Glomerular visceral epithelial cell (primary cell): ENCODE results near the gene THEM5.
"Not testable (repeated sequence)": the region's sequence is repeated elsewhere in the genome, so short reads cannot be mapped to it uniquely, and the experiment has no call there.

Experiments
- DNase-seq: peaks from one replicate; pipeline ENCODE4 v3.0.0-alpha.2; 2016; ENCODE audit errors: extremely low spot score

Gene THEM5, protein sequence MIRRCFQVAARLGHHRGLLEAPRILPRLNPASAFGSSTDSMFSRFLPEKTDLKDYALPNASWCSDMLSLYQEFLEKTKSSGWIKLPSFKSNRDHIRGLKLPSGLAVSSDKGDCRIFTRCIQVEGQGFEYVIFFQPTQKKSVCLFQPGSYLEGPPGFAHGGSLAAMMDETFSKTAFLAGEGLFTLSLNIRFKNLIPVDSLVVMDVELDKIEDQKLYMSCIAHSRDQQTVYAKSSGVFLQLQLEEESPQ

DNA sequence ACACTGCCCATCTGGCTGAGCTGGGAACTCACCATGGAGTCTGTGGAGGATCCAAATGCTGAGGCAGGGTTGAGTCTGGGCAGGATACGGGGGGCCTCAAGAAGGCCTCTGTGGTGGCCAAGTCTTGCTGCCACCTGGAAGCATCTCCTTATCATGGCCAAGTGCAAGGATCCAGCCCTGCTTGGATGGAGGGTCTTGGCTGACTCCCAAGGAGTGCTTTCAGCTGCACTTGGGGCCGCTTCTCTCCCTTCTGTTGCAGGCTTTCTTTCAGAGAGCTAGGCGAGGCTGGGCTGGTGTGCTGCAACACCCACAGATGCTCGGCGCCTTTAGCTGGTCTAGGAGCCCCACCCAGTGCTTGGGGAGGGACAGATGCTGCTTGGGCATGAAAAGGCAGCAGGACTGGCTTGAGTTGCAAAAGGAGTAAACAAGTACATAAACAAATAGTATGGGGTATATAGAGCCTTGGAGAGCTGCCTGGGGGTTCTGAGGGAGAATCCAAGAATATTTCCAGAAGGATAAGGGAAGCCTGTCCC lies at the start of gene THEM5:
Gene THEM5 (minus strand): TSS at position 302 of the 533 bp plus-strand sequence. CDS start 147 bp downstream, at position 155.
- DNase-seq: no peak

DNA sequence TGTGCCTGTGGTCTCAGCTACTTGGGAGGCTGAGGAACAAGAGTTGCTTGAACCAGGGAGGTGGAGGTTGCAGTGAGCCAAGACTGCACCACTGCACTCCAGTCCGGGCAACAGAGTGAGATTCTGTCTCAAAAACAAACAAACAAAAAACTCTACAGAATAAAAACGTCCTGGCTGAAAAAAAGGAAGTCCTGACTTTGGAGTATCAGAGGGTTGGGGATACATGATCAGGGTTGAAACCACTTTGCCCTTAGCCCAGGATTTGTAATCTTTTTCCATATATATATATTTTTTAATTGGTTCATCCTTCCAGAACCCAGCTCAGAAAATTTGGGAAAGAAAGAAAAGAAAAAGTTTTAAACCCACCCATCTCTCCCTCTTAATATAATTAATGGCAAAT lies 49.3 kb upstream of the THEM5 start:
- DNase-seq: no peak

DNA sequence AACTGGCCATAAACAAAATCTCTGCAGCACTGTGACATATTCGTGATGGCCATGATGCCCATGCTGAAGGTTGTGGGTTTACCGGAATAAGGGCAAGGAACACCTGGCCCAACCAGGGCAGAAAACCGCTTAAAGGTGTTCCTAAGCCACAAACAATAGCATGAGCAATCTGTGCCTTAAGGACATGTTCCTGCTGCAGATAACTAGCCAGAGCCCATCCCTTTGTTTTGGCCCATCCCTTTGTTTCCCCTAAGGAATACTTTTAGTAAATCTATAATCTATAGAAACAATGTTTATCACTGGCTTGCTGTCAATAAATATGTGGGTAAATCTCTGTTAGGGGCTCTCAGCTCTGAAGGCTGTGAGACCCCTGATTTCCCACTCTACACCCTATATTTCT lies 47.3 kb upstream of the THEM5 start:
- not testable (repeated sequence) for DNase-seq

DNA sequence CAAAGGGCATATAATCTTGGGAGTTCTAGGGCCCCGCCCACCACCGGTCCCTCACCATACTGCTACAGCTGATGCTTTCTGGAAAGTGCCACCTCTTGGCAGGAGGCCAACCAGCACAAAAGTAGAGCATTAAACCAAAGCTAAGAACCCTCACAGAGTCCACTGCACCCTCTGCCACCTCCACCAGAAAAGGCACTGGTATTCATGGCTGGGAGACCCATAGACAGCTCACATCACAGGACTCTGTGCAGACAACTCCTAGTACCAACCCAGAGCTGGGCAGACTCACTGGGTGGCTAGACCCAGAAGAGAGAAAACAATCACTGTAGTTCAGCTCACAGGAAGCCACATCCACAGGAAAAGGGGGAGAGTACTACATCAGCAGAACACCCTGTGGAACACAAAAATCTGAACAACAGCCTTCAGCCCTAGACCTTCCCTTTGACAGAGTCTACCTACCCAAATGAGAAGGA lies 45.0 kb upstream of the THEM5 start:
- DNase-seq: peak; percentile 19

DNA sequence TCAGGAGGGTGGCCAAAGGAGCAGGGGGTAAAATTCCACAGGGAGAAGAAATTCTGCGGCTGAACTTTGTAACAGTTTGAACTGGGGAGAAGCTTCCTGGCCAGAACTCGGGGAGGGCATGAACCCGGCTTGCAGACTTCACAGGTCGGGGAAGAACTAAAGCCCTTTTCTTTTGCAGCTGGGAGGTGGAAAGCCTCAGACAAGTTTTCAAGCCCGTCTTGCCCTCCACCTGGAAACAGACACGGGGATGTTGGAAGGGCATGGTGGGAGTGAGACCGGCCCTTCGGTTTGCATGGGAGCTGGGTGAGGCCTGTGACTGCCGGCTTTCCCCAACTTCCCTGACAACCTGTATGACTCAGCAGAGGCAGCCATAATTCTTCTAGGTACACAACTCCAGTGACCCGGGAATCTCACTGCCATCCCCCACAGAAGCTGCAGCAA lies 44.5 kb upstream of the THEM5 start:
- DNase-seq: peak; percentile 15

DNA sequence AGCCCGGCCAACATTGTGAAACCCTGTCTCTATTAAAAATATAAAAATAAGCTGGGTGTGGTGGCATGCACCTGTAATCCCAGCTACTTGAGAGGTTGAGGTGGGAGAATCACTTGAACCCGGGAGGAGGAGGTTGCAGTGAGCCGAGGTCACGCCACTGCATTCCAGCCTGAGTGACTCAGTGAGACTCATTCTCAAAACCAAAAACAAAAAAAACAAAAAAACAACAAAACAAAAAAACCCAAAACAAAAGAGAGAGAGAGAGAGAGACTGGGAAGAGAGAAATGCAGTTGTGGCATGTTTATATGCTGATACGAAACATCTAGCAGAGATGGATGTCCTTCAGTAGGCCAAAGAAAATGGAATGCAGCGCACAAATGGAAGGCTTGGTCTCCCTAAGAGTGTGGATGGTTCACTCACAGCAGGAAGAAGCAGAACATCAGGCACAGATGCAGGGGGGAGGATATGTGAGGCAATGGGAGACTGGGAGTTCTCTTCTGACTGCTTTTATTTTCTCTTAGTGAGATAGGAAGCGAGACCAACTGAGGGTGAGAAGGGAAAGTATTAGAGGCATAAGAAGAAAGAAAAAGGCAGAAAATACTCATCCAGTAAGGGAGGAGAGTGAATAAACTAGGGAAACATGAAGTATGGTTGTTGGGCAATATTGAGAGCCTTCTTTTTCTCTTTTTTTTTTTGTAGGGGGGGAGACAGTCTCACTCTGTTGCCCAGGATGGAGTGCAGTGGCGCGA lies 39.8 kb upstream of the THEM5 start:
- DNase-seq: no peak

DNA sequence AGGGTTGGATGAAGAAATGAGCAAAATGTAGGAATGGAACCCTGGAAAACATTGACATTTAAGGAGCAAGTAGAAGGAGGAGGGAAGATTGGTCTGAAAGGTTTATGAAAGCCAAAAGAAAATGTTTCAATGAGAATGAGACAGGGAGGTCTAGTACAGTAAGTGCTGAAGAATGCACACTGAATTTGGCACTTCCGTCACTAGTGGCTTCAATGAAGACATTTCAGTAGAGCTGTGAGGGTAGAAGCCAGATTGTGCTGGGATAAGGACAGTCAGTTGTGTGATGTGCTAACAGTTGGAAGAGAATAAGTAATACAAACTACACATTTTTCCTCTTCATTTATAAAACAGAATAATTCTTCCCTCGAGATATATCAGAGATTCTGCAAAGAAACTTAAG lies 38.7 kb upstream of the THEM5 start:
- no peak for DNase-seq

DNA sequence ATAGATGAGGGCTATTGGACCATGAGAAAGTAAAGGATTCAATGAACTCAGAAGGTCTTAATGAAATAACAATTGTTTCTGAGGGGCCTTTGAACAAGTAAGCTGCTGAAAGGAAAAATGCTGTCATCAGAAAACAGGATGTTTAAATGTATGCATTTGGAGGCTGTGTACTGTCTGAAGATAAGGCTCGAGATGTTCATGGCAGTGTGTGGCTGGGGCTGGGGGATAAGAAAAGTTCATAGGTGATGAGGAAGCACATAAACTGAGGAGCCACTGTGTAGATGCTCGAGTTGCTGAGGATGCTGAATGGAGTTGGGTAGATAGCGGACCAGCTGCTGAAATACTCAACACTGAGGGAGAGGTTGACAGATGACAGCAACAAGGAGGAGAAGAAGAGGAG lies 38.0 kb upstream of the THEM5 start:
- DNase-seq: no peak

DNA sequence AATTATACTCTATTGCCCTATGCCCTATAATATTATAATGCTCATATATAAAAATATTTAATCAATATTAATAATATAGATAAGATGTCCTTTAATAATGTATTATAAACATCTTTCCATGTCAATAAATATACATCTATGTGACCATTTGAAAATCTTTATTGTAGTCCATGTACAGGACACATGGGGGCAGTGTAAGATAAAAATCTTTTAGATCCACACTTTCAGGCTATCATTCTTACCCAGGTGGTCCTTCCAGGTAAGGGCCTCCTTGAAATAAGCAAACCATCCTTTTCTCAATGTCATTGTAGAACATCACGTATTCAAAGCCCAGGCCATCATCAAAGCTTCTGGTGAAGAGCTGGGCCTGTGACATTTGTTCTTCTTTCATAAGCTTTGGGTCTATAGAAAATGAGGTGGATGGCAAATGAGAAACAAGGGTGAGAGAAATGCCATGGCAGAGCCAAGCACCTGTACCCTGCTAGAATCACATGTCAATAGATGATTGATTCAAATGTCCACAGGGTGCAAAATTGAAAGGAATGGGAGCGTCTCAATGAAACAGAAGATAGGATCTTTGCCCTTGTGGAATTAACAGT lies 35.6 kb upstream of the THEM5 start:
- no peak for DNase-seq

DNA sequence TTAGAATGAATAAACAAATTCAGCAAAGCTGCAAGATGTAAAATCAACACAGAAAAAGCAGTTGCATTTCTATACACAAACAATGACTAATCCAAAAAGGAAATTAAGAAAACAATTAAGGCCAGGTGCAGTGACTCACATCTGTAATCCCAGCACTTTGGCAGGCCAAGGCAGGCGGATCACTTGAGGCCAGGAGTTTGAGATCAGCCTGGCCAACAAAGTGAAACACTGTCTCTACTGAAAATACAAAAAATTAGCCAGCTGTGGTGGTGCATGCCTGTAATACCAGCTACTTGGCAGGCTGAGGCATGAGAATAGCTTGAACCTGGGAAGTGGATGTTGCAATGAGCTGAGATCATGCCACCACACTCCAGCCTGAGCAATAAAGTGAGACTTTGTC lies 33.5 kb upstream of the THEM5 start:
- DNase-seq: no peak

DNA sequence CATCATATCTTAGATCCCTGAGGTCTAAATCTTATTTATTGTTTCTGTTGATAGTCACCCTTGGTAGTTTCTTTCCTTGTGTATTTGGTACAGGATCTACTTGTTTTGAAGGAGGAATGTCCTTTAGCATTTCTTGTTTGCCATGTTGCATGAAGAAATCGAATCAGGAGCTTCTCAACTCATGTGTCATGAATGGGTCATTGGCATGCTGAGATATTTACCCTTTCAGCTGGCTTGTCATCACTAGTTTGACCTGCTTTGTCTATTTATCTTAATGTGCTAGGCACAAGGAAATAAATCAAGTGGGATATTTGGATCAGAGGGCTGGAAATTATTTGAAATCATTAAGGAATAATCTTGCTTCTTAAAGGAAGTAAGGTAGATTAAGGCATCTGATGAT lies 32.0 kb upstream of the THEM5 start:
- no peak for DNase-seq

DNA sequence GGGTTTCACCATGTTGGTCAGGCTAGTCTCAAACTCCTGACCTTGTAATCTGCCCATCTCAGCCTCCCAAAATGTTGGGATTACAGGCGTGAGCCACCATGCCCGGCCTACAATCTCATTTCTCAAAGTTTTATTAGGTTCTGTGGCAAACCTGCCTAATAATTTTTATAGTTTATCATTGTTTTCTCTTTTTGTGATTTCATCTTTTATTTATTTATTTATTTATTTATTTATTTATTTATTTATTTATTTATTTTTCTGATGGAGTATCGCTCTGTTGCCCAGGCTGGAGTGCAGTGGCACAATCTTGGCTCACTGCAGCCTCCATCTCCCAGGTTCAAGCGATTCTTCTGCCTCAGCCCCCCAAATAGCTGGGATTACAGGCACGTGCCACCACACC lies 31.4 kb upstream of the THEM5 start:
- not testable (repeated sequence) for DNase-seq

DNA sequence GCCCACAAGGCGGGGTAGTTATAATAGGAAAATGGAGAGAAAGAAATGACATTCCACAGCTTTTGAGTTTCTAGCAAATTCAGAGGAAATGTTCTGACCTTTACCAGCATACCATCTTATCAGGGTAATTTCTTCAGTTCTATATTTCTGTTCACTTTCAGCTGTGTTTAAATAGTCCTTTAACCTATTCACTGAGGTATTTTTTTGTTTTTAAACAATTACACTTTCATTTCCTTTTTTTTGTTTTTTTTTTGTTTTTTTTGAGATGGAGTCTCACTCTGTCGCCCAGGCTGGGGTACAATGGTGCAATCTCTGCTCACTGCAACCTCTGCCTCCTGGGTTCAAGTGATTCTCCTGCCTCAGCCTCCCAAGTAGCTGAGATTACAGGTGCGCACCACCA lies 30.9 kb upstream of the THEM5 start:
- not testable (repeated sequence) for DNase-seq

DNA sequence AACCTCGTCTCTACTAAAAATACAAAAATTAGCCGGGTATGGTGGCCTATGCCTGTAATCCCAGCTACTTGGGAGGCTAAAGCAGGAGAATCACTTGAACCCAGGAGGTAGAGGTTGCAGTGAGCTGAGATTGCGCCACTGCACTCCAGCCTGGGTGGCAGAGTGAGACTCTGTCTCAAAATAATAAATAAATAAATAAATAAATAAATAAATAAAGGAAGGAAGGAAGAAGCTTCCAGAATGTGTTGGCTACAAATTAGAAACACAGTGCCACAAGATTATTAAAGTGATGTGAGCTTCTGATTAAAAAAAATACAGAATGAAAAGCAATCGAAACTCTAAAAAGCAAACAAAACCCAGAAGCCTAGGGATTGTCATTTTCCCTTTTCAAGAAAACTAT lies 30.4 kb upstream of the THEM5 start:
- DNase-seq: not testable (repeated sequence)

DNA sequence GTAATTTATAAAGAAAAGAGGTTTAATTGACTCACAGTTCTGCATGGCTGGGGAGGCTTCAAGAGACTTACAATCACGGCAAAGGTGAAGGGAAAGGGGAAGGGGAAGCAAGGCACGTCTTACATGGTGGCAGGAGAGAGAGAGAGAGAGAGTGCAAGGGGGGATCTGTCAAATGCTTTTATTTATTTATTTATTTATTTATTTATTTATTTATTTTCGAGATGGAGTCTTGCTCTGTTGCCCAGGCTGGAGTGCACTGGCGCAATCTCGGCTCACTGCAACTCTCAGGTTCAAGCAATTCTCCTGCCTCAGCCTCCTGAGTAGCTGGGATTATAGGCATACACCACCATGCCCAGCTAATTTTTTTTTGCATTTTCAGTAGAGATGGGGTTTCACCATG lies 29.4 kb upstream of the THEM5 start:
- not testable (repeated sequence) for DNase-seq

DNA sequence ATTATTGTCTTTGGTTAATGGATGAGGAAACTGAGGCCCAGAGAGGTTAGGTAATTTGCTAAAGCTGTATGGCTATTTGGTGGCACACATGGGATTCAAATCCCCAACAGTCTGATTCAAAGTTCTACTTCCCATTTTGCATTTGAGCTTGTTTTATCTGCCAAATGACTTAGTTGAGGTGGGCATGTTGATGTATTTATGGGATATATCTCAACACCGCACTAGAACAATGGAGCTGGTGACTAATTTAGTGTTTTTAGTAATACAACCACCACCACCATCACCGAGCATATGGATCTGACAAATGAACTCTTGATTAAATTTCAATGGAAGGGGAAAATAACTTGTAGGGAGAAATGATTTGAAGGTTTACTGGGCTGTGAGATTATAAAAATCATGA lies 29.0 kb upstream of the THEM5 start:
- no peak for DNase-seq

DNA sequence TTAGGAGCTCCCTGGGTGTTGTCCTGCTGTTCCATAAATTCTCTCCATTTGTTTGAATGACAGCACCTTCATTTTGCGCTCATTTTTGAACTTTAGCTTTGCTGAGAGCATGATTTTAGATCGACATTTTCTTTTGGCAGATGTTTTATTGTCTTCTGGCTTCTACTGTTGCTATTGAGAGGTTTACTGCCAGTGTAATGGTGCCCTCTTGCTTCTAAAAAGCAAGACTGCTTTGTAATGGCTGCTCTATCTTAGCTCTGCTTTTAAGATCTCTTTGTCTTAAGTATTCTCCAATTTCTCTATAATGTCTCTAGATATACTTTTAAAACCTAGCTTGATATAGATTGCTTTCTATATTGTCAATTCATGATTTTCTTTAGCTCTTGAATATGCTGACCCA lies 28.0 kb upstream of the THEM5 start:
- no peak for DNase-seq

DNA sequence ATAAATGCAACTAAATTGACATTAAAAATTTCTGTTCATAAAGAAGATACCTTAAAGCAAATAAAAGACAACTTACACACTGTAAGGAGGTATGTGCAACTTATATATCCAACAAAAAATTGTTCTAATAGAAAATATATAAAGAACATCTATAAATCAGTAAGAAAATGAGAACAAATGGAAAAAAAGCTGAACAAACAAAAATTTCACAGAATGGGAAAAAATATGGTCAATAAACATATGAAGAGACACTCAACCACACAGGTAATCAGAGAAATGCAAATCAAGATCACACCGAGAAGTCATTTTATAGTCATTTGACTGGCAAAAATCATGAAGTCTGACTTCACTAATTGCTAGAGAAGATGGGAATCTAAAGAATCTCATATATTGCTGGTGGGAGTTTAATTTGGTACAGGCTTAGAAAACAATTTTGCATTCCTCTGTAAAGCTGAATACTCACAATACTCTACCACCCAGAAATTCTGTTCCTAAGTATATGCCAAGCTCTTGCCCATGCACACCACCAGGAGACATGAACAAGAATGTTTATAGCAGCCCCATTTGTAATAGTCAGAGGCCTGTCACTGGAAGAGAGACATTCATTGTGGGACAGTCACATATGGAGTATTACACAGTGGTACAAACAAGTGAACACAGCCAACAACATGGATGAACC lies 22.0 kb upstream of the THEM5 start:
- no peak for DNase-seq

DNA sequence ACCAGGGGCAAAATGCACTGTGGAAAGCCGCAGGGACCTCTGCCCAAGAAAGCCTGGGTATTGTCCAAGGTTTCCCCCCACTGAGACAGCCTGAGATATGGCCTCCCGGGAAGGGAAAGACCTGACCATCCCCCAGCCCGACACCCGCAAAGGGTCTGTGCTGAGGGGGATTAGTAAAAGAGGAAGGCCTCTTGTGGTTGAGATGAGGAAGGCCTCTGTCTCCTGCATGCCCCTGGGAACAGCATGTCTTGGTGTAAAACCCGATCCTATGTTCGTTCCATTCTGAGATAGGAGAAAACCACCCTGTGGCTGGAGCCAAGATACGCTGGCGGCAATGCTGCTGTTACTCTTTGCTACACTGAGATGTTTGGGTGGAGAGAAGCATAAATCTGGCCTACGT lies 19.3 kb upstream of the THEM5 start:
- DNase-seq: not testable (repeated sequence)

DNA sequence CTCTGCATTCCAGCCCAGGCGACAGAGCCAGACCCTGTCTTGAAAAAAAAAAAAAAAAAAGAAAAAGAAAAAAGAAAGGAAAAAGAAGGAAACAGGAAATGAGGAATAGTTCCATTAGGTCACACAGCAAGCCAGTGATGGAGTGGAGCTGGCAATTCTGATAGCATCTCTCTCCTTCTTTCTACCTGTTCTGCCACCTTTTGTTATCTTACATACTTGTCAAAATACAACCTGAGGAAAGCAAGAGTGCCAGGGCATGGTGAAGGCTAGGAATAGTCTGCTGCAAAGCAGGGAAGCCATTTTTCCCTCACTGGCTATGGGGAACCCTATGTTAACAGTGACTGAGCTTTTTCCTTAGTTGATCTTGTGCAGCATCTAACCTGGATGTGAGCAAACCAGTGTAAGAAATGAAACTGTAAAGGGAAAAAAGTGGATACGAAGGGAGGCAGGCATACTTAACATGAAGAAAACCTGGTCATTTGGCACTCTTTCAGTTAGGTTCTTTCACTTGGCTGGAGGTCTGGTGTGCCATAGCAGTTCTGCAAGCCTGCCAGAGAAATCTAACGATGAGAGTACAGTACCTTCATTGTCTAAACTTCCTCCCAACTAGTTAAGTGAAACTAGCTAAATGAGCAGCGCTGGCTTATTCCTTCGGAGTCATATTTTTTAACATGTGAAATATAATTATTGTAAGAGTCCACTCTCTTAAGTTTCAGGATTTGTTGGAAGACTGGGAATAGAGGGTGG lies 17.9 kb upstream of the THEM5 start:
- no peak for DNase-seq

DNA sequence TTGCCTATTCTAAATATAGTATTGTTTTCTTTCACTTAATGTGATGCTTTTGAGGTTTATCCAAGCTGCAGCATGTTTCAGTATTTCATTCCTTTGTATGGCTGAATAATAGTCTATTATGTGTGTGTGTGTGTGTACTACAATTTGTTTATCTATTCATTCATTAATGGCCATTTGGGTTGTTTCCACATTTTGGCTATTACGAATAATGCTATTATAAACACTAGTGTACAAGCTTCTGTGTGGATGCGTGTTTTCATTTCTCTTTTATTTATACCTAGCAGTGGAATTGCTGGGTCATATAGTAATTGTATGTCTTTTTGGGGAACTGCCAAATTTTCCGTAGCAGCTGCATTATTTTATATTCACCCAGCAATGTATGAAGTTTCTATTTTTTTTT lies 15.0 kb upstream of the THEM5 start:
- DNase-seq: no peak
